Lung (tissue), 12 donors: ENCODE measurements around the gene CPT1C. TPM values are rescaled to one million over a fixed set of nuclear protein-coding genes. Genes with fewer than 3 reads are reported as not detected.

Experiments used
- ATAC-seq: fragments of 200-7000 bp; cut with Tn5 transposase; one replicate; pipeline ENCODE4 v1.9.1; 2020; ENCODE audit warnings: moderate number of reproducible peaks; ENCODE audit not compliant: insufficient read depth, low FRiP score
- DNase-seq, 3 donors: peaks; one replicate each; pipeline ENCODE4 v3.0.0-alpha.2; 2013 to 2017
- H3K27ac ChIP-seq, 2 donors: one replicate each; pipeline ENCODE4 v1.5.1; 2013; ENCODE audit warnings: mild to moderate bottlenecking in 2 of 2, moderate library complexity in 2 of 2, control low read depth in 1 of 2, inconsistent platforms in 1 of 2, low read depth in 1 of 2, low read length in 1 of 2
- H3K27me3 ChIP-seq, 3 donors: one replicate each; pipeline ENCODE4 v1.5.1; 2013; ENCODE audit warnings: low read length in 2 of 3; ENCODE audit not compliant: control insufficient read depth in 3 of 3, insufficient read depth in 3 of 3
- H3K36me3 ChIP-seq, 4 donors: one replicate each; pipeline ENCODE4 v1.5.1; 2013; ENCODE audit warnings: low read length in 4 of 4, mild to moderate bottlenecking in 1 of 4, moderate library complexity in 1 of 4; ENCODE audit not compliant: control insufficient read depth in 4 of 4, insufficient read depth in 4 of 4
- H3K4me1 ChIP-seq, 5 donors: one replicate each; pipeline ENCODE4 v1.5.1; 2013; ENCODE audit warnings: low read length in 5 of 5, mild to moderate bottlenecking in 2 of 5, moderate library complexity in 1 of 5; ENCODE audit not compliant: control insufficient read depth in 5 of 5, insufficient read depth in 5 of 5
- H3K4me3 ChIP-seq: one replicate; pipeline ENCODE4 v1.5.1; 2013; ENCODE audit warnings: mild to moderate bottlenecking, control low read depth, moderate library complexity
- H3K9ac ChIP-seq, 2 donors: one replicate each; pipeline ENCODE4 v1.5.1; 2013; ENCODE audit warnings: low read length in 2 of 2, control low read depth in 1 of 2; ENCODE audit not compliant: insufficient read depth in 1 of 2
- H3K9me3 ChIP-seq, 4 donors: one replicate each; pipeline ENCODE4 v1.5.1; 2013; ENCODE audit warnings: low read length in 3 of 4, mild to moderate bottlenecking in 1 of 4, moderate library complexity in 1 of 4; ENCODE audit not compliant: control insufficient read depth in 4 of 4, insufficient read depth in 3 of 4
- WGBS, 2 donors: extraction: QIAGEN DNeasy Blood & Tissue Kit; methylation state at CpG; one replicate each; pipeline ENCODE4 v1.1.7; 2013; 5-methylcytosine and 5-hydroxymethylcytosine counted together
- polyA plus RNA-seq, 2 donors: library from polyadenylated mRNA; stranded (reverse); fragments of 200-250 nt; gene quantifications; one replicate each; pipeline ENCODE4 v1.2.1, GENCODE V29; 2013
- total RNA-seq, 2 donors: library from RNA; depleted of rRNA in 1 of 2; stranded (reverse); fragments of >200 nt in 1 of 2; gene quantifications; one replicate each; pipeline ENCODE4 v1.2.1, GENCODE V29; 2014 to 2021
- TF ChIP-seq, protein P1 (sequence below): IDR thresholded peaks from 2 replicates; pipeline ENCODE4 v1.5.1; 2012; ENCODE audit warnings: mild to moderate bottlenecking; ENCODE audit errors: control extremely low read depth, extremely low read depth
- donor health status: control.
- donor health status: control.
- donor health status: Bipolar disorder and iron deficiency.
- donor health status: healthy.
- donor health status: DM: yes; HTN: yes; CAD: no.

The CPT1C gene
- total and polyA plus RNA-seq, 4 donors, result 2.7 to 5.9 (median 3.5) TPM

DNA sequence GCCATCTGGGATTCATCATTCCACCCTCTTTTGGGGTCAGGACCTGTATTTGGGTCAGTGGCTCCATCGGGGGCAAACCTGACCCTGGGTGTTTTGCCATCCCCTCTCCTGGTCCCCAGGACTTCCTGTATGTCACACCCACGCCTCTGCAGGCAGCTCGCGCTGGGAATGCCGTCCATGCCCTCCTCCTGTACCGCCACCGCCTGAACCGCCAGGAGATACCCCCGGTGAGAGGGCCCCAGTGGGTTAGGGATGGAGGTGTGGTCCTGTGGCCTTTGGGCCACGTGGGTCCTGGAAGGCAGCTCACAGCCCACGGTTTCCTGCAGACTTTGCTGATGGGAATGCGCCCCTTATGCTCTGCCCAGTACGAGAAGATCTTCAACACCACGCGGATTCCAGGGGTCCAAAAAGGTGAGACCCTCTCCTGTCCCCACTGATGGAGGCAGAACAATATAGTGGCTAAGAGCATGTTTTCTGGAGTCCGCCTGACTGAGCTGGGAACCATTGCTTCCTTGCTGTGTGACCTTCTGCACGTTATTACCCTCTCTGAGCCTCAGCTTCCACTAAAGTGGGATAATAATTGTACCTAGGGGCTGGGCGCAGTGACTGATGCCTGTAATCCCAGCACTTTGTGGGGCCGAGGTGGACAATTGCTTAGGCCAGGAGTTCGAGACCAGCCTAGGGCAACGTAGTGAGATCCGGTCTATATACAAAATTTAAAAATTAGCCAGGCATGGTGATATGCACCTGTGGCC lies 14.1 kb downstream of the CPT1C start:
- Histone ChIP-seq H3K9ac (no peak overlapping the region), H3K36me3 (peaks cover 0 to 5% (median 0%) of the 10 kb centered on the region in 4 donors), H3K27ac (no peak overlapping the region), H3K4me3 (no peak overlapping the region), H3K9me3 (no peaks in the 10 kb centered on the region), H3K4me1 (no peaks in the 10 kb centered on the region), H3K27me3 (no peaks in the 10 kb centered on the region)
- ATAC-seq, result no peak
- TF ChIP-seq, protein P1, sequence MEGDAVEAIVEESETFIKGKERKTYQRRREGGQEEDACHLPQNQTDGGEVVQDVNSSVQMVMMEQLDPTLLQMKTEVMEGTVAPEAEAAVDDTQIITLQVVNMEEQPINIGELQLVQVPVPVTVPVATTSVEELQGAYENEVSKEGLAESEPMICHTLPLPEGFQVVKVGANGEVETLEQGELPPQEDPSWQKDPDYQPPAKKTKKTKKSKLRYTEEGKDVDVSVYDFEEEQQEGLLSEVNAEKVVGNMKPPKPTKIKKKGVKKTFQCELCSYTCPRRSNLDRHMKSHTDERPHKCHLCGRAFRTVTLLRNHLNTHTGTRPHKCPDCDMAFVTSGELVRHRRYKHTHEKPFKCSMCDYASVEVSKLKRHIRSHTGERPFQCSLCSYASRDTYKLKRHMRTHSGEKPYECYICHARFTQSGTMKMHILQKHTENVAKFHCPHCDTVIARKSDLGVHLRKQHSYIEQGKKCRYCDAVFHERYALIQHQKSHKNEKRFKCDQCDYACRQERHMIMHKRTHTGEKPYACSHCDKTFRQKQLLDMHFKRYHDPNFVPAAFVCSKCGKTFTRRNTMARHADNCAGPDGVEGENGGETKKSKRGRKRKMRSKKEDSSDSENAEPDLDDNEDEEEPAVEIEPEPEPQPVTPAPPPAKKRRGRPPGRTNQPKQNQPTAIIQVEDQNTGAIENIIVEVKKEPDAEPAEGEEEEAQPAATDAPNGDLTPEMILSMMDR, result no peak
- DNase-seq, result no peak
- 88% methylated on average over 22 of the region's 22 CpGs for WGBS, 2 donors

DNA sequence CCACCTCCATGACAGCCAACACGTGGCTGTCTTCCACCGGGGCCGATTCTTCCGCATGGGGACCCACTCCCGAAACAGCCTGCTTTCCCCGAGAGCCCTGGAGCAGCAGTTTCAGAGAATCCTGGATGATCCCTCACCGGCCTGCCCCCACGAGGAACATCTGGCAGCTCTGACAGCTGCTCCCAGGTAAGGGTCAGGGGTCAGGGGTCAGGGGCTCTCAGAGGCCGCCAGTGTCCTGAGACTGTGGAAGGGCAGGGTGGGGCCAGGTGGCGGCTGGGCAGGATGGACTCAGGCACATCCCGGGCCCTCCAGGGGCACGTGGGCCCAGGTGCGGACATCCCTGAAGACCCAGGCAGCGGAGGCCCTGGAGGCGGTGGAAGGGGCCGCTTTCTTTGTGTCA lies 15.0 kb downstream of the CPT1C start:
- Histone ChIP-seq H3K36me3 (peaks cover 0 to 5% (median 0%) of the 10 kb centered on the region in 4 donors), H3K9ac (no peak overlapping the region), H3K27me3 (no peaks in the 10 kb centered on the region), H3K27ac (no peak overlapping the region), H3K4me3 (no peak overlapping the region), H3K4me1 (no peaks in the 10 kb centered on the region), H3K9me3 (no peaks in the 10 kb centered on the region)
- TF ChIP-seq, protein P1, result no peak
- DNase-seq (no peak), ATAC-seq (no peak)
- 91 to 93% methylated on average over 16 of the region's 16 CpGs for WGBS, 2 donors

DNA sequence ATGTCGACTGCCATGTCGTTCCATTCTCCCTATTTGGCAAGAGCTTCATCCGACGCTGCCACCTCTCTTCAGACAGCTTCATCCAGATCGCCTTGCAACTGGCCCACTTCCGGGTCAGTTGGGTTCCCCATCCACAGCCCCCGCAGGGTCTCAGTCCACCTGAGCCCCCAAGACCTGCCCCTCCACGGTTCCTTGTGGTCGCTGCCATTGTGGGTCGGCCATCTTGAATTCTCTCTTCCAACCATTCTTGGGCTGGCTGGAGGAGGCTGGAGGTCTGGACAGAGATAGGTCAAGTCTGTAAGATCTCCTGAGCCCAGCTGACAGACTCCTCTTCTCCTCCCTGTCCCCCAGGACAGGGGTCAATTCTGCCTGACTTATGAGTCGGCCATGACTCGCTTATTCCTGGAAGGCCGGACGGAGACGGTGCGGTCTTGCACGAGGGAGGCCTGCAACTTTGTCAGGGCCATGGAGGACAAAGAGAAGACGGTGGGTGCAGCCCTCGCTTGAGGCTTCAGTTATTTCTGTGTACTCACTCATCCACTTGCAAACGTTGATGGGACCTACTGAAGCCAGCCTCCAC lies 19.5 kb downstream of the CPT1C start:
- Histone ChIP-seq H3K27me3 (no peaks in the 10 kb centered on the region), H3K27ac (no peak overlapping the region), H3K9ac (no peak overlapping the region), H3K4me1 (no peaks in the 10 kb centered on the region), H3K9me3 (no peaks in the 10 kb centered on the region), H3K4me3 (no peak overlapping the region), H3K36me3 (no peaks in the 10 kb centered on the region)
- 94% methylated on average over 20 of the region's 20 CpGs for WGBS, 2 donors
- DNase-seq (no peak), ATAC-seq (no peak)
- TF ChIP-seq, protein P1, result no peak
